GM19372 (cell line): ENCODE data around the gene CFAP92.
"Not testable (repeated sequence)": the region's sequence is repeated elsewhere in the genome, so short reads cannot be mapped to it uniquely, and the experiment has no call there.

ENCODE experiments used
- ATAC-seq: cut with Tn5 transposase; IDR thresholded peaks from one replicate; pipeline ENCODE4 v1.9.1; 2021; ENCODE audit warnings: mild to moderate bottlenecking, low read depth, moderate library complexity; ENCODE audit not compliant: unreplicated experiment

CFAP92 gene

GRCh38 chr3:128945041-128945877 is 48.6 kb downstream of the CFAP92 start:
- ATAC-seq: no peak

GRCh38 chr3:128942161-128942952 is 51.5 kb downstream of the CFAP92 start:
- ATAC-seq: no peak

- ATAC-seq: no peak
Measured at GRCh38 chr3:128940252-128940651, 53.6 kb downstream of the CFAP92 start.

GRCh38 chr3:128936341-128936740 is 57.5 kb downstream of the CFAP92 start:
- ATAC-seq: no peak

- no peak for ATAC-seq
Measured at GRCh38 chr3:128935922-128936321, 58.0 kb downstream of the CFAP92 start.

- no peak for ATAC-seq
Measured at GRCh38 chr3:128933922-128934253, 60.0 kb downstream of the CFAP92 start.

- ATAC-seq: no peak
Measured at GRCh38 chr3:128933213-128933921, 60.5 kb downstream of the CFAP92 start.

GRCh38 chr3:128932516-128933212 is 61.2 kb downstream of the CFAP92 start:
- no peak for ATAC-seq

- no peak for ATAC-seq
Measured at GRCh38 chr3:128931046-128931445, 62.8 kb downstream of the CFAP92 start.

GRCh38 chr3:128929364-128929763 is 64.5 kb downstream of the CFAP92 start:
- no peak for ATAC-seq

GRCh38 chr3:128923986-128924385 is 69.9 kb downstream of the CFAP92 start:
- not testable (repeated sequence) for ATAC-seq

GRCh38 chr3:128923576-128923975 is 70.3 kb downstream of the CFAP92 start:
- ATAC-seq: no peak

- ATAC-seq: no peak
Measured at GRCh38 chr3:128922804-128923459, 70.9 kb downstream of the CFAP92 start.

GRCh38 chr3:128919988-128920387 is 73.9 kb downstream of the CFAP92 start:
- no peak for ATAC-seq

- no peak for ATAC-seq
Measured at GRCh38 chr3:128917291-128917690, 76.6 kb downstream of the CFAP92 start.

GRCh38 chr3:128914966-128915645 is 78.8 kb downstream of the CFAP92 start:
- ATAC-seq: no peak

- no peak for ATAC-seq
Measured at GRCh38 chr3:128911911-128912310, 82.0 kb downstream of the CFAP92 start.

- no peak for ATAC-seq
Measured at GRCh38 chr3:128910006-128910405, 83.9 kb downstream of the CFAP92 start.

- no peak for ATAC-seq
Measured at GRCh38 chr3:128908951-128909350, 84.9 kb downstream of the CFAP92 start.
